ENCODE results near the gene RGL3.
"Not testable (repeated sequence)": the region's sequence is repeated elsewhere in the genome, so short reads cannot be mapped to it uniquely, and the experiment has no call there.

DNA sequence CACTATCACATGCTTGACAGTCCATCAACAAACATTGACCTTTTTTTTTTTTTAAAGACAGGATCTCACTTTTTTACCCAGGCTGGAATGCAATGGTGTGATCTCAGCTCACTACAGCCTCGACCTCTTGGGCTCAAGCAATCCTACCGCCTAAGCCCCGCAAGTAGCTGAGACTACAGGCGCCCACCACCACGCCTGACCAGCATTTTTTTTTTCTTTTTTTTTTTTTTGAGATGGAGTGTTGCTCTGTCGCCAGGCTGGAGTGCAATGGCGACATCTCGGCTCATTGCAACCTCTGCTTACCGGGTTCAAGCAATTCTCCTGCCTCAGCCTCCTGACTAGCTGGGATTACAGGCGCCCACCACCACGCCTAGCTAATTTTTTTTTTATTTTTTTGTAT, 39.8 kb upstream of the RGL3 start:
- TF ChIP-seq, protein P1, sequence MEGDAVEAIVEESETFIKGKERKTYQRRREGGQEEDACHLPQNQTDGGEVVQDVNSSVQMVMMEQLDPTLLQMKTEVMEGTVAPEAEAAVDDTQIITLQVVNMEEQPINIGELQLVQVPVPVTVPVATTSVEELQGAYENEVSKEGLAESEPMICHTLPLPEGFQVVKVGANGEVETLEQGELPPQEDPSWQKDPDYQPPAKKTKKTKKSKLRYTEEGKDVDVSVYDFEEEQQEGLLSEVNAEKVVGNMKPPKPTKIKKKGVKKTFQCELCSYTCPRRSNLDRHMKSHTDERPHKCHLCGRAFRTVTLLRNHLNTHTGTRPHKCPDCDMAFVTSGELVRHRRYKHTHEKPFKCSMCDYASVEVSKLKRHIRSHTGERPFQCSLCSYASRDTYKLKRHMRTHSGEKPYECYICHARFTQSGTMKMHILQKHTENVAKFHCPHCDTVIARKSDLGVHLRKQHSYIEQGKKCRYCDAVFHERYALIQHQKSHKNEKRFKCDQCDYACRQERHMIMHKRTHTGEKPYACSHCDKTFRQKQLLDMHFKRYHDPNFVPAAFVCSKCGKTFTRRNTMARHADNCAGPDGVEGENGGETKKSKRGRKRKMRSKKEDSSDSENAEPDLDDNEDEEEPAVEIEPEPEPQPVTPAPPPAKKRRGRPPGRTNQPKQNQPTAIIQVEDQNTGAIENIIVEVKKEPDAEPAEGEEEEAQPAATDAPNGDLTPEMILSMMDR (IDR thresholded peaks at IDR 0.05), result not testable (repeated sequence)
- not testable (repeated sequence) for TF ChIP-seq EP300, POLR2AphosphoS5 (IDR thresholded peaks at IDR 0.05)

Measured in gastroesophageal sphincter (tissue), 3 donors.